Activated CD4-positive, CD25-positive, alpha-beta regulatory T cell treated with anti-CD3 and anti-CD28 coated beads, Interleukin-2, amount 50 U/mL, for 16 hours (primary cell): ENCODE data around the gene SERPINE3.

Experiments used
- DNase-seq: peaks from one replicate; pipeline ENCODE4 v3.0.0-alpha.2; 2020; ENCODE audit warnings: low read depth, low spot score

Gene SERPINE3

GRCh38 chr13:51339354-51339753 lies at the start of gene SERPINE3:
Gene SERPINE3, plus strand, starts transcription at chr13:51339691. Its CDS starts 1,401 bp downstream, at chr13:51341092.
- DNase-seq = no peak

GRCh38 chr13:51291341-51291740 lies 48.1 kb upstream of the SERPINE3 start:
- no peak for DNase-seq

GRCh38 chr13:51292000-51292565 lies 47.4 kb upstream of the SERPINE3 start:
- no peak for DNase-seq

- no peak for DNase-seq
Observed at GRCh38 chr13:51297556-51297955, 41.9 kb upstream of the SERPINE3 start.

GRCh38 chr13:51298812-51299211 lies 40.7 kb upstream of the SERPINE3 start:
- DNase-seq = no peak

GRCh38 chr13:51303063-51303552 lies 36.4 kb upstream of the SERPINE3 start:
- DNase-seq = no peak

- no peak for DNase-seq
Observed at GRCh38 chr13:51303882-51304281, 35.6 kb upstream of the SERPINE3 start.

- no peak for DNase-seq
Observed at GRCh38 chr13:51305271-51305967, 34.1 kb upstream of the SERPINE3 start.

GRCh38 chr13:51308781-51309180 lies 30.7 kb upstream of the SERPINE3 start:
- no peak for DNase-seq

- DNase-seq = no peak
Observed at GRCh38 chr13:51311231-51311630, 28.3 kb upstream of the SERPINE3 start.

- DNase-seq = no peak
Observed at GRCh38 chr13:51311957-51312520, 27.5 kb upstream of the SERPINE3 start.

- DNase-seq = no peak
Observed at GRCh38 chr13:51313619-51314018, 25.9 kb upstream of the SERPINE3 start.

- no peak for DNase-seq
Observed at GRCh38 chr13:51317262-51317661, 22.2 kb upstream of the SERPINE3 start.

GRCh38 chr13:51318015-51318414 lies 21.5 kb upstream of the SERPINE3 start:
- DNase-seq = no peak

- no peak for DNase-seq
Observed at GRCh38 chr13:51318876-51319275, 20.6 kb upstream of the SERPINE3 start.

GRCh38 chr13:51321836-51322235 lies 17.7 kb upstream of the SERPINE3 start:
- no peak for DNase-seq

GRCh38 chr13:51322826-51323225 lies 16.7 kb upstream of the SERPINE3 start:
- DNase-seq = no peak

GRCh38 chr13:51323824-51324511 lies 15.5 kb upstream of the SERPINE3 start:
- DNase-seq = no peak

- no peak for DNase-seq
Observed at GRCh38 chr13:51324714-51325420, 14.6 kb upstream of the SERPINE3 start.

GRCh38 chr13:51325837-51326236 lies 13.7 kb upstream of the SERPINE3 start:
- no peak for DNase-seq

GRCh38 chr13:51326777-51327176 lies 12.7 kb upstream of the SERPINE3 start:
- DNase-seq = no peak

- no peak for DNase-seq
Observed at GRCh38 chr13:51327961-51328360, 11.5 kb upstream of the SERPINE3 start.
